ENCODE results near the gene NTN1.

NTN1 gene

GRCh38 chr17:9209781-9210370 lies 188.6 kb downstream of the NTN1 start:
- no peak overlapping the region for H2AFZ ChIP-seq (ENCODE audit: low read depth, low read length, severe bottlenecking)
- no peaks in the 10 kb centered on the region for H3K9me3 ChIP-seq (ENCODE audit: insufficient read depth, low read length)
- no peaks in the 10 kb centered on the region for H3K27me3 ChIP-seq (ENCODE audit: low read length)
- H3F3A ChIP-seq (ENCODE audit: insufficient read depth) = no peaks in the 10 kb centered on the region
- H3K79me2 ChIP-seq (ENCODE audit: insufficient read depth, low read length) = no peaks in the 10 kb centered on the region
- TF ChIP-seq CTCF (IDR thresholded peaks at IDR 0.05; ENCODE audit: insufficient read depth, low read length, poor library complexity, severe bottlenecking) = no peak
- no peaks in the 10 kb centered on the region for H3K9me2 ChIP-seq (replicated peaks; ENCODE audit: insufficient read depth, low read length)
- no peaks in the 10 kb centered on the region for H3K36me3 ChIP-seq (ENCODE audit: low read length)
- H3K4me3 ChIP-seq (ENCODE audit: insufficient read depth, low read length, poor library complexity, severe bottlenecking) = no peak overlapping the region
- H3K27ac ChIP-seq (ENCODE audit: low read depth, low read length) = no peak overlapping the region
- no peaks in the 10 kb centered on the region for H4K20me1 ChIP-seq (ENCODE audit: low read depth, low read length)
- no peak overlapping the region for H3K4me2 ChIP-seq (ENCODE audit: low read depth, low read length, poor library complexity, severe bottlenecking)
- H3K9ac ChIP-seq (ENCODE audit: low read length) = no peak overlapping the region

GRCh38 chr17:9211133-9211765 lies 189.9 kb downstream of the NTN1 start:
- Histone ChIP-seq H3K9me2 (replicated peaks; ENCODE audit: insufficient read depth, low read length) (no peaks in the 10 kb centered on the region), H3K9ac (ENCODE audit: low read length) (no peak overlapping the region), H3K27ac (ENCODE audit: low read depth, low read length) (no peak overlapping the region), H2AFZ (ENCODE audit: low read depth, low read length, severe bottlenecking) (no peak overlapping the region), H3K4me2 (ENCODE audit: low read depth, low read length, poor library complexity, severe bottlenecking) (no peak overlapping the region), H3K36me3 (ENCODE audit: low read length) (0 out of 2 replicates have a peak, but pooled peaks cover 4% of the 10 kb centered on the region), H3K9me3 (ENCODE audit: insufficient read depth, low read length) (peaks cover 11% of the 10 kb centered on the region), H4K20me1 (ENCODE audit: low read depth, low read length) (no peaks in the 10 kb centered on the region), H3K27me3 (ENCODE audit: low read length) (peaks cover 4% of the 10 kb centered on the region; the same call in 1 of the 2 replicates), H3F3A (ENCODE audit: insufficient read depth) (no peaks in the 10 kb centered on the region), H3K79me2 (ENCODE audit: insufficient read depth, low read length) (no peaks in the 10 kb centered on the region), H3K4me3 (ENCODE audit: insufficient read depth, low read length, poor library complexity, severe bottlenecking) (no peak overlapping the region)
- TF ChIP-seq EZH2phosphoT487 (conservative IDR thresholded peaks at IDR 0.05; ENCODE audit: low read length) (no peak), CTCF (IDR thresholded peaks at IDR 0.05; ENCODE audit: insufficient read depth, low read length, poor library complexity, severe bottlenecking) (no peak)

- Histone ChIP-seq H3K4me2 (ENCODE audit: low read depth, low read length, poor library complexity, severe bottlenecking) (no peak overlapping the region), H3K79me2 (ENCODE audit: insufficient read depth, low read length) (no peaks in the 10 kb centered on the region), H3K4me3 (ENCODE audit: insufficient read depth, low read length, poor library complexity, severe bottlenecking) (no peak overlapping the region), H3K9me3 (ENCODE audit: insufficient read depth, low read length) (peaks cover 15% of the 10 kb centered on the region), H2AFZ (ENCODE audit: low read depth, low read length, severe bottlenecking) (no peak overlapping the region), H4K20me1 (ENCODE audit: low read depth, low read length) (no peaks in the 10 kb centered on the region), H3K9me2 (replicated peaks; ENCODE audit: insufficient read depth, low read length) (no peaks in the 10 kb centered on the region), H3K27ac (ENCODE audit: low read depth, low read length) (no peak overlapping the region), H3K36me3 (ENCODE audit: low read length) (0 out of 2 replicates have a peak, but pooled peaks cover 4% of the 10 kb centered on the region), H3K27me3 (ENCODE audit: low read length) (peaks cover 4% of the 10 kb centered on the region; the same call in 1 of the 2 replicates), H3K9ac (ENCODE audit: low read length) (no peak overlapping the region), H3F3A (ENCODE audit: insufficient read depth) (no peaks in the 10 kb centered on the region)
- TF ChIP-seq EZH2phosphoT487 (conservative IDR thresholded peaks at IDR 0.05; ENCODE audit: low read length) (no peak), CTCF (IDR thresholded peaks at IDR 0.05; ENCODE audit: insufficient read depth, low read length, poor library complexity, severe bottlenecking) (no peak)
Measured at GRCh38 chr17:9212376-9213302, 191.3 kb downstream of the NTN1 start.

Data from SU-DHL-6 (cell line).